Measurements from ENCODE around the gene MARCHF11. TPM values are rescaled to one million over a fixed set of nuclear protein-coding genes. Genes with fewer than 3 reads are reported as not detected.

The MARCHF11 gene
- total and polyA plus RNA-seq, 2 of the 4 experiments (the other 2 are of a cell fraction) = not detected

DNA sequence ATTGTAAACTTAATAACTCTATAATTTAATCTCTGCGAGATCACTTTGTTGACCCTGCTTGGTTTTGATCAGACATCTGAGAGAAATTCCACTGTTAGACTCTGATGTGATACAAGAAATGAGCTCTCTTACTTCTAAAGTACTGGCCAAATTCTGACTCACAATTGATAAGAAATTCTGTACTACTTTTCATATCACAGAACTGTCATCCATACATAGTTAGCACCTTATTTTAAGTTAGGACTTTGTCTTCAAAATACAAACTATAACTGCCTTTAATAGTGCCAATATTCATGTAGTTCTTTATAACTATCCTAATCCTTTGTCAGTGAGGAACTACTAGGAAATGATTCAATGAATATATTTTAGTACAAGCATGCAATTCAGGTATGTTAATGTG is 23.4 kb downstream of the MARCHF11 start:
- H3K9me1 ChIP-seq (ENCODE audit: insufficient read depth, low read length) = no peaks in the 10 kb centered on the region
- ChIA-PET CTCF (no interaction called here), POLR2A (ENCODE audit: unreplicated experiment) (no interaction called here)
- H4K5ac ChIP-seq (ENCODE audit: low read depth, low read length) = no peak overlapping the region
- no TSS peak for BruUV-seq (replicated peaks)
- no peak overlapping the region for H3K23ac ChIP-seq (ENCODE audit: low read depth, low read length)
- H4K8ac ChIP-seq (ENCODE audit: low read depth in 2 of 2, low read length in 2 of 2) = no peak overlapping the region
- H2AK5ac ChIP-seq (ENCODE audit: low read depth, low read length) = no peak overlapping the region
- H3K36me3 ChIP-seq (ENCODE audit: control insufficient read depth, insufficient read depth, low read length) = no peaks in the 10 kb centered on the region
- H3K27me3 ChIP-seq (ENCODE audit: control insufficient read depth, insufficient read depth, low read length) = no peaks in the 10 kb centered on the region
- no peak overlapping the region for H3K27ac ChIP-seq (ENCODE audit: insufficient read depth, low read length)
- ATAC-seq (ENCODE audit: low read depth) (no peak), DNase-seq (no peak)
- intact Hi-C loops (cut with micrococcal nuclease) = no loop called here
- no peak overlapping the region for H2BK15ac ChIP-seq (ENCODE audit: low read depth, low read length)
- no peaks in the 10 kb centered on the region for H3K79me1 ChIP-seq (ENCODE audit: low read depth in 1 of 2, low read length in 2 of 2)
- H2AK9ac ChIP-seq (replicated peaks; ENCODE audit: low read depth, low read length, poor library complexity) = no peak overlapping the region
- no peaks in the 10 kb centered on the region for H4K20me1 ChIP-seq (ENCODE audit: insufficient read depth, low read length)
- H3K4me1 ChIP-seq (ENCODE audit: control insufficient read depth, insufficient read depth, low read length) = no peaks in the 10 kb centered on the region
- no peak overlapping the region for H2BK120ac ChIP-seq (ENCODE audit: low read depth, low read length)
- WGBS, 2 experiments (ENCODE audit: extremely low coverage in 2 of 2, insufficient read length in 1 of 2) = no CpG with 5 or more reads among the region's 1 CpG
- H3K9ac ChIP-seq (ENCODE audit: low read depth, low read length) = no peak overlapping the region
- in situ Hi-C loops (cut with MboI; ENCODE audit: low sequenced_read_pairs) = no loop called here
- no peak overlapping the region for H3K14ac ChIP-seq (replicated peaks; ENCODE audit: low read depth, low read length)
- no peak overlapping the region for H3K4me2 ChIP-seq (ENCODE audit: low read depth, low read length)
- H3K4me3 ChIP-seq (ENCODE audit: insufficient read depth, low read depth, low read length) = no peak overlapping the region
- dilution Hi-C loops (cut with HindIII; ENCODE audit: low sequenced_read_pairs, unreplicated experiment) = no loop called here
- no peak overlapping the region for H3K4ac ChIP-seq (ENCODE audit: low read depth, low read length)
- H2BK5ac ChIP-seq (ENCODE audit: low read depth, low read length, poor library complexity, severe bottlenecking) = no peak overlapping the region
- H4K91ac ChIP-seq (ENCODE audit: insufficient read depth, low read depth, low read length) = no peak overlapping the region
- TF ChIP-seq, protein P1, sequence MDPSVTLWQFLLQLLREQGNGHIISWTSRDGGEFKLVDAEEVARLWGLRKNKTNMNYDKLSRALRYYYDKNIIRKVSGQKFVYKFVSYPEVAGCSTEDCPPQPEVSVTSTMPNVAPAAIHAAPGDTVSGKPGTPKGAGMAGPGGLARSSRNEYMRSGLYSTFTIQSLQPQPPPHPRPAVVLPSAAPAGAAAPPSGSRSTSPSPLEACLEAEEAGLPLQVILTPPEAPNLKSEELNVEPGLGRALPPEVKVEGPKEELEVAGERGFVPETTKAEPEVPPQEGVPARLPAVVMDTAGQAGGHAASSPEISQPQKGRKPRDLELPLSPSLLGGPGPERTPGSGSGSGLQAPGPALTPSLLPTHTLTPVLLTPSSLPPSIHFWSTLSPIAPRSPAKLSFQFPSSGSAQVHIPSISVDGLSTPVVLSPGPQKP (IDR thresholded peaks at IDR 0.05; ENCODE audit: borderline replicate concordance, low read depth, low read length) = no peak
- TF ChIP-seq BHLHE40 (IDR thresholded peaks at IDR 0.05; ENCODE audit: low read depth, low read length) (no peak), MXI1 (IDR thresholded peaks at IDR 0.05; ENCODE audit: borderline replicate concordance, low read depth, low read length) (no peak), FOS (IDR thresholded peaks at IDR 0.05; ENCODE audit: low read depth, low read length) (no peak), SMC3 (IDR thresholded peaks at IDR 0.05; ENCODE audit: low read depth, low read length) (no peak), MAFK (IDR thresholded peaks at IDR 0.05; ENCODE audit: low read depth, low read length) (no peak), MAZ (IDR thresholded peaks at IDR 0.05; ENCODE audit: borderline replicate concordance, low read depth, low read length) (no peak), CTCF (conservative IDR thresholded peaks at IDR 0.05; ENCODE audit: low read depth, low read length) (no peak), CEBPB (IDR thresholded peaks at IDR 0.05; ENCODE audit: low read depth, low read length) (no peak), RAD21 (IDR thresholded peaks at IDR 0.05; ENCODE audit: low read length) (no peak), CHD1 (IDR thresholded peaks at IDR 0.05; ENCODE audit: low read depth, low read length) (no peak), POLR2A (IDR thresholded peaks at IDR 0.05; ENCODE audit: low read depth, low read length) (no peak), NFE2L2 (IDR thresholded peaks at IDR 0.05; ENCODE audit: low read depth, low read length) (no peak), RCOR1 (IDR thresholded peaks at IDR 0.05; ENCODE audit: insufficient replicate concordance, low read length) (no peak), RFX5 (IDR thresholded peaks at IDR 0.05; ENCODE audit: low read depth, low read length) (no peak)
- TF ChIP-seq, protein P2, sequence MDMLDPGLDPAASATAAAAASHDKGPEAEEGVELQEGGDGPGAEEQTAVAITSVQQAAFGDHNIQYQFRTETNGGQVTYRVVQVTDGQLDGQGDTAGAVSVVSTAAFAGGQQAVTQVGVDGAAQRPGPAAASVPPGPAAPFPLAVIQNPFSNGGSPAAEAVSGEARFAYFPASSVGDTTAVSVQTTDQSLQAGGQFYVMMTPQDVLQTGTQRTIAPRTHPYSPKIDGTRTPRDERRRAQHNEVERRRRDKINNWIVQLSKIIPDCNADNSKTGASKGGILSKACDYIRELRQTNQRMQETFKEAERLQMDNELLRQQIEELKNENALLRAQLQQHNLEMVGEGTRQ (IDR thresholded peaks at IDR 0.05; ENCODE audit: low read depth, low read length) = no peak
- H3K18ac ChIP-seq (ENCODE audit: low read depth, low read length) = no peak overlapping the region
- no peak overlapping the region for H3K56ac ChIP-seq (ENCODE audit: extremely low read depth, insufficient read depth, low read length)
- H2AFZ ChIP-seq (replicated peaks; ENCODE audit: low read length, poor library complexity) = no peak overlapping the region
- H2BK20ac ChIP-seq (ENCODE audit: low read depth, low read length) = no peak overlapping the region
- H3K9me3 ChIP-seq (ENCODE audit: control insufficient read depth, insufficient read depth, low read length) = no peaks in the 10 kb centered on the region
